ENCODE data around the gene IRX1.

DNA sequence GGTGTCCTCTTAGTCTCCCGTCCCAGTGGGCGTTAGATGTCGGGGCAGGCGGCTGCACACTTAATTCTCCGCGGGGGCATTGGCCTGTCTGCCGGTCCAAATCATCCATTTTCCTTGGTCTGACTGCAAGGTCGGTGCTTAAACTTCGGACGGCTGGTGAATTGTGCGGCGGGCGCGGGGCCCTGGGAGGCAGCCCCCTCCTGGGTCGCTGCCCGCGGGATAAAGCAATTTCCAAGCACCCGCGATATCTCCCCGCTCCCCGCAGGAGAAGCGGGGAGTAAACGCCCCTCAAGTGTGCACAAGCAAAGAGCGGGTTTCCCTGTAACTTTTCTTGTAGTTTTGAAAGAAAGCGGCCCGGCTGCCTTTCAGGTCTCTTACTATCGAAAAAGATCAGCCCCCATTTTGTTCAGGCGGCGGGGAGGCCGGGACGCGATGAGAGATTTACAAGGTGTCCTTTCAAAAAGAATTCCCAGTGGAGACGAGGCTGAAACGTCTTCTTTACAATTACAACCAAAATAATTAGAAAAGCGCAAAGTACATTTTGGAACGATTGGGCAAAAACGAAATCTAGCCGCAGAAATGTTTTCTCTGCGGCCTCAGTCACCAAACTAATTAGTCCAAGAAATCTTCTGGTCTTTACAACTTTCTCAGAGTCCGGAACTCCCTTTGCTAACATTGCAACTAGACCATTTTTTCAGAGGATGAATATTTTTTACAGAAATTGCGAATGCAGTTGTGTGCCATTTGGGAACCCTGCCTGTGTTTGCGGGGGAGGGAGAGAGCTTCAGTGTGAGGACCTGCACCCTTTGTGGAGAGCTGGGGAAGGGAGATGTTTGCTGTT lies 1.8 kb downstream of the IRX1 start:
- TF ChIP-seq POLR2A (IDR thresholded peaks at IDR 0.05; ENCODE audit: low read depth, low read length): no peak
- no peak for TF ChIP-seq TAF1 (IDR thresholded peaks at IDR 0.05; ENCODE audit: borderline replicate concordance, low read depth, low read length)
